Measurements from ENCODE around the gene EXOC6B.

EXOC6B gene

GRCh38 chr2:72378753-72379348 is 447.0 kb downstream of the EXOC6B start:
- DNase-seq (ENCODE audit: low spot score) = no peak

- no peak for DNase-seq (ENCODE audit: low spot score)
Measured at GRCh38 chr2:72367530-72368225, 458.2 kb downstream of the EXOC6B start.

GRCh38 chr2:72363406-72363805 is 462.4 kb downstream of the EXOC6B start:
- DNase-seq (ENCODE audit: low spot score) = no peak

- DNase-seq (ENCODE audit: low spot score) = no peak
Measured at GRCh38 chr2:72362733-72363132, 463.1 kb downstream of the EXOC6B start.

- DNase-seq (ENCODE audit: low spot score) = no peak
Measured at GRCh38 chr2:72361521-72361920, 464.3 kb downstream of the EXOC6B start.

- no peak for DNase-seq (ENCODE audit: low spot score)
Measured at GRCh38 chr2:72361042-72361441, 464.8 kb downstream of the EXOC6B start.

- no peak for DNase-seq (ENCODE audit: low spot score)
Measured at GRCh38 chr2:72350852-72351251, 475.0 kb downstream of the EXOC6B start.

GRCh38 chr2:72349016-72349415 is 476.8 kb downstream of the EXOC6B start:
- DNase-seq (ENCODE audit: low spot score) = no peak

- no peak for DNase-seq (ENCODE audit: low spot score)
Measured at GRCh38 chr2:72347081-72347480, 478.8 kb downstream of the EXOC6B start.

- DNase-seq (ENCODE audit: low spot score) = no peak
Measured at GRCh38 chr2:72341639-72342038, 484.2 kb downstream of the EXOC6B start.

- DNase-seq (ENCODE audit: low spot score) = no peak
Measured at GRCh38 chr2:72340665-72341064, 485.2 kb downstream of the EXOC6B start.

- no peak for DNase-seq (ENCODE audit: low spot score)
Measured at GRCh38 chr2:72338076-72338475, 487.8 kb downstream of the EXOC6B start.

- no peak for DNase-seq (ENCODE audit: low spot score)
Measured at GRCh38 chr2:72332720-72333119, 493.1 kb downstream of the EXOC6B start.

GRCh38 chr2:72330652-72331051 is 495.2 kb downstream of the EXOC6B start:
- DNase-seq (ENCODE audit: low spot score) = no peak

GRCh38 chr2:72326759-72327158 is 499.1 kb downstream of the EXOC6B start:
- no peak for DNase-seq (ENCODE audit: low spot score)

GRCh38 chr2:72325592-72326422 is 500.0 kb downstream of the EXOC6B start:
- peak; percentile 5 for DNase-seq (ENCODE audit: low spot score)

- DNase-seq (ENCODE audit: low spot score) = no peak
Measured at GRCh38 chr2:72316774-72317173, 509.1 kb downstream of the EXOC6B start.

GRCh38 chr2:72300147-72300684 is 525.6 kb downstream of the EXOC6B start:
- no peak for DNase-seq (ENCODE audit: low spot score)

- no peak for DNase-seq (ENCODE audit: low spot score)
Measured at GRCh38 chr2:72293620-72294019, 532.2 kb downstream of the EXOC6B start.

- DNase-seq (ENCODE audit: low spot score) = no peak
Measured at GRCh38 chr2:72292433-72292832, 533.4 kb downstream of the EXOC6B start.

- no peak for DNase-seq (ENCODE audit: low spot score)
Measured at GRCh38 chr2:72291059-72291458, 534.8 kb downstream of the EXOC6B start.

- DNase-seq (ENCODE audit: low spot score) = no peak
Measured at GRCh38 chr2:72289736-72290135, 536.1 kb downstream of the EXOC6B start.
